Adipose tissue (tissue), 3 donors: Measurements from ENCODE around the gene ZNF695. TPM values are rescaled to one million over a fixed set of nuclear protein-coding genes. Genes with fewer than 3 reads are reported as not detected.

Source experiments
- H3K27ac ChIP-seq: one replicate; pipeline ENCODE4 v1.5.1; 2013; ENCODE audit warnings: low read depth, low read length
- WGBS, 3 donors: extraction: QIAGEN DNeasy Blood & Tissue Kit; methylation state at CpG; one replicate each; pipeline ENCODE4 v1.1.7; 2013; 5-methylcytosine and 5-hydroxymethylcytosine counted together
- polyA plus RNA-seq, 3 donors: library from polyadenylated mRNA; stranded (reverse); fragments of 200-250 nt; gene quantifications; one replicate each; pipeline ENCODE4 v1.2.3, GENCODE V29; 2013
- donor health status: healthy with polysubstance abuse.
- donor health status: Bipolar disorder and iron deficiency.
- donor health status: healthy.

ZNF695 gene
- polyA plus RNA-seq, 3 donors = 0.12 to 0.18 TPM; not detected in 1

- H3K27ac ChIP-seq = no peak overlapping the region
- 76 to 81% (median 79%) methylated on average over 12 of the region's 12 CpGs for WGBS, 3 donors
Observed at GRCh38 chr1:246971090-246971721, 36.7 kb downstream of the ZNF695 start.

GRCh38 chr1:246969621-246970020 lies 38.2 kb downstream of the ZNF695 start:
- 76 to 96% (median 82%) methylated on average over 3 of the region's 3 CpGs for WGBS, 3 donors
- H3K27ac ChIP-seq = no peak overlapping the region

GRCh38 chr1:246966502-246966901 lies 41.4 kb downstream of the ZNF695 start:
- WGBS, 3 donors = 96 to 97% (median 96%) methylated on average over 2 of the region's 2 CpGs
- no peak overlapping the region for H3K27ac ChIP-seq

- 19 to 61% (median 33%) methylated on average over 1 of the region's 1 CpG for WGBS, 3 donors
- H3K27ac ChIP-seq = no peak overlapping the region
Observed at GRCh38 chr1:246959944-246960693, 47.7 kb downstream of the ZNF695 start.

- 60 to 75% (median 67%) methylated on average over 4 of the region's 4 CpGs for WGBS, 3 donors
- H3K27ac ChIP-seq = no peak overlapping the region
Observed at GRCh38 chr1:246954126-246954525, 53.7 kb downstream of the ZNF695 start.

GRCh38 chr1:246951413-246951812 lies 56.4 kb downstream of the ZNF695 start:
- 87 to 93% (median 90%) methylated on average over 4 of the region's 4 CpGs for WGBS, 3 donors
- H3K27ac ChIP-seq = no peak overlapping the region

- 85 to 88% (median 86%) methylated on average over 3 of the region's 3 CpGs for WGBS, 3 donors
Observed at GRCh38 chr1:246949956-246950355, 57.9 kb downstream of the ZNF695 start.

GRCh38 chr1:246947255-246947654 lies 60.6 kb downstream of the ZNF695 start:
- WGBS, 3 donors = 76 to 77% (median 76%) methylated on average over 7 of the region's 7 CpGs
- no peak overlapping the region for H3K27ac ChIP-seq

More at GRCh38 chr1:246949956-246950355, 57.9 kb downstream of the ZNF695 start:
- no peak overlapping the region for H3K27ac ChIP-seq

GRCh38 chr1:246946366-246946765 lies 61.5 kb downstream of the ZNF695 start:
- H3K27ac ChIP-seq = no peak overlapping the region
- 85 to 92% (median 90%) methylated on average over 6 of the region's 6 CpGs for WGBS, 3 donors

Other genes starting within 250 kb of the ZNF695 start
- 10 to 100 TPM in 1 of 3 donors, 1 to 10 TPM in 2; 5.4 to 13.1 (median 9.8) TPM for gene AHCTF1, start 76.1 kb downstream of the ZNF695 start, polyA plus RNA-seq
- gene ZNF670, start 70.8 kb upstream of the ZNF695 start, polyA plus RNA-seq = 1 to 10 TPM; 1.3 to 3.4 (median 2.8) TPM
- gene ZNF669, start 96.3 kb upstream of the ZNF695 start, polyA plus RNA-seq = 1 to 10 TPM; 2.8 to 4.0 (median 4.0) TPM
- gene ZNF124, start 164.0 kb upstream of the ZNF695 start, polyA plus RNA-seq = 1 to 10 TPM; 1.7 to 2.5 (median 1.9) TPM
- gene VN1R5, start 248.0 kb upstream of the ZNF695 start, polyA plus RNA-seq = not detected